GM12878 (cell line): ENCODE data around the gene OSBPL3. TPM values are rescaled to one million over a fixed set of nuclear protein-coding genes. Genes with fewer than 3 reads are reported as not detected.
A peak's percentile ranks its signal among the peaks of the same experiment; 100 is the strongest.

ENCODE experiments used
- ATAC-seq: fragments of 200-7000 bp; cut with Tn5 transposase; 3 replicates; pipeline ENCODE4 v1.9.1; 2020; ENCODE audit warnings: mild to moderate bottlenecking, moderate library complexity
- BruUV-seq: library from RNA; stranded (reverse); fragments of 400-500 nt; replicated peaks from 2 replicates; lab custom pipeline; 2021; lab: Mats Ljungman, UMichigan
- CTCF ChIA-PET: fragments of 300-600 bp; sonication (Branson Sonifier 250); formaldehyde crosslinking; extraction: SDS; loops from one replicate; lab custom pipeline; 2021; ENCODE audit warnings: inconsistent platforms; lab: Yijun Ruan, JAX
- POLR2A ChIA-PET: fragments of 350-600 bp; formaldehyde crosslinking; extraction: SDS; loops from one replicate; lab custom pipeline; 2021; ENCODE audit warnings: inconsistent platforms; lab: Charles Lee
- RAD21 ChIA-PET: fragments of 300-600 bp; sonication (Branson Sonifier 250); formaldehyde crosslinking; loops from one replicate; lab custom pipeline; 2023; ENCODE audit warnings: antibody characterized with exemption; ENCODE audit not compliant: unreplicated experiment; lab: Charles Lee
- SMC1A ChIA-PET: fragments of 300-600 bp; sonication (Branson Sonifier 250); formaldehyde crosslinking; loops from one replicate; lab custom pipeline; 2023; ENCODE audit not compliant: unreplicated experiment, uncharacterized antibody; lab: Charles Lee
- DNase-seq: peaks from one replicate; pipeline ENCODE4 v3.0.0-alpha.2; 2011; ENCODE audit warnings: low read depth, low spot score
- FAIRE-seq: peaks from 3 replicates; lab custom pipeline; 2011; peaks lifted over from hg19 to GRCh38; lab: Jason Lieb, UNC
- H2AFZ ChIP-seq: 2 replicates; pipeline ENCODE4 v1.6.0; 2011; ENCODE audit warnings: low read depth, low read length, control low read depth; ENCODE audit not compliant: control insufficient read depth
- H3K27ac ChIP-seq: 2 replicates; pipeline ENCODE4 v1.5.1; 2011; ENCODE audit warnings: control low read depth; ENCODE audit not compliant: control insufficient read depth, insufficient read depth
- H3K27me3 ChIP-seq, 2 experiments: replicated peaks in 1 of 2; 2 replicates each; pipeline versions ENCODE4 v1.6.0 to v1.6.1; 2011; ENCODE audit warnings: low read length in 1 of 2; ENCODE audit not compliant: control insufficient read depth in 2 of 2, insufficient read depth in 2 of 2
- H3K36me3 ChIP-seq, 2 experiments: 2 replicates each; pipeline ENCODE4 v1.5.1; 2011; ENCODE audit warnings: low read length in 1 of 2; ENCODE audit not compliant: control insufficient read depth in 2 of 2, insufficient read depth in 2 of 2
- H3K4me1 ChIP-seq: 2 replicates; pipeline ENCODE4 v1.6.1; 2011; ENCODE audit warnings: mild to moderate bottlenecking, low read length, moderate library complexity, mixed read lengths; ENCODE audit not compliant: control insufficient read depth, insufficient read depth
- H3K4me2 ChIP-seq: 2 replicates; pipeline ENCODE4 v1.6.0; 2011; ENCODE audit warnings: control low read depth; ENCODE audit not compliant: control insufficient read depth, insufficient read depth
- H3K4me3 ChIP-seq: fragments of 200-600 bp; sonication (generic); 2 replicates; pipeline ENCODE4 v1.5.1; 2016
- H3K79me2 ChIP-seq: 2 replicates; pipeline ENCODE4 v1.6.0; 2011; ENCODE audit warnings: low read length; ENCODE audit not compliant: control insufficient read depth, insufficient read depth
- H3K9ac ChIP-seq: 2 replicates; pipeline ENCODE4 v1.8.0; 2011; ENCODE audit warnings: low read length, control low read depth, mixed read lengths; ENCODE audit not compliant: control insufficient read depth, insufficient read depth
- H3K9me3 ChIP-seq: replicated peaks from 3 replicates; pipeline ENCODE4 v1.5.1; 2011; ENCODE audit warnings: mild to moderate bottlenecking, low read length; ENCODE audit not compliant: control insufficient read depth, insufficient read depth
- H4K20me1 ChIP-seq: 2 replicates; pipeline ENCODE4 v1.6.0; 2011; ENCODE audit not compliant: control insufficient read depth, insufficient read depth
- BHLHE40 ChIP-seq, 2 experiments: fragments of 450-650 bp in 1 of 2; IDR thresholded peaks; 2 replicates each; pipeline ENCODE4 v1.6.1; 2011 to 2017; ENCODE audit warnings: low read depth in 2 of 2, borderline replicate concordance in 1 of 2, improper control_type of control experiment in 1 of 2, low read length in 1 of 2, mild to moderate bottlenecking in 1 of 2
- ESRRA ChIP-seq: IDR thresholded peaks from 2 replicates; pipeline ENCODE4 v1.6.1; 2012; ENCODE audit warnings: mild to moderate bottlenecking, low read length, improper control_type of control experiment
- HDAC2 ChIP-seq: fragments of 200-600 bp; sonication (generic); IDR thresholded peaks from 2 replicates; pipeline ENCODE4 v1.6.1; 2017
- IRF3 ChIP-seq: fragments of 450-650 bp; IDR thresholded peaks from 2 replicates; pipeline ENCODE4 v1.6.1; 2014; ENCODE audit warnings: mild to moderate bottlenecking
- LARP7 ChIP-seq: fragments of 450-650 bp; IDR thresholded peaks from 2 replicates; pipeline ENCODE4 v1.6.1; 2017; ENCODE audit warnings: mild to moderate bottlenecking
- MLLT1 ChIP-seq: fragments of 450-650 bp; IDR thresholded peaks from 2 replicates; pipeline ENCODE4 v1.6.1; 2016; ENCODE audit warnings: mild to moderate bottlenecking
- MXI1 ChIP-seq: fragments of 150-350 bp; IDR thresholded peaks from 2 replicates; pipeline ENCODE4 v1.6.1; 2011; ENCODE audit warnings: low read depth, mild to moderate bottlenecking, inconsistent platforms, low read length, improper control_type of control experiment
- PAX5 ChIP-seq: IDR thresholded peaks from 2 replicates; pipeline ENCODE4 v1.6.1; 2011; ENCODE audit warnings: low read depth, low read length, borderline replicate concordance
- PAX8 ChIP-seq: fragments of 450-650 bp; IDR thresholded peaks from 2 replicates; pipeline ENCODE4 v1.6.1; 2017; ENCODE audit warnings: mild to moderate bottlenecking, moderate library complexity
- TARDBP ChIP-seq: IDR thresholded peaks from 2 replicates; pipeline ENCODE4 v1.6.1; 2016; ENCODE audit warnings: borderline replicate concordance
- TCF7 ChIP-seq: IDR thresholded peaks from 2 replicates; pipeline ENCODE4 v1.6.1; 2014; ENCODE audit warnings: antibody characterized with exemption, borderline replicate concordance
- WRNIP1 ChIP-seq: IDR thresholded peaks from 2 replicates; pipeline ENCODE4 v1.6.1; 2011; ENCODE audit warnings: low read depth, low read length, improper control_type of control experiment, borderline replicate concordance
- YBX1 ChIP-seq: fragments of 450-650 bp; IDR thresholded peaks from 2 replicates; pipeline ENCODE4 v1.6.1; 2016; ENCODE audit warnings: antibody characterized with exemption
- ZNF207 ChIP-seq: fragments of 450-650 bp; IDR thresholded peaks from 2 replicates; pipeline ENCODE4 v1.6.1; 2014; ENCODE audit warnings: antibody characterized with exemption, mild to moderate bottlenecking, borderline replicate concordance
- ZNF622 ChIP-seq: fragments of 450-650 bp; IDR thresholded peaks from 2 replicates; pipeline ENCODE4 v1.6.1; 2017; ENCODE audit warnings: mild to moderate bottlenecking, inconsistent platforms
- WGBS: methylation state at CpG from one replicate; pipeline ENCODE4 v1.1.6; 2016; ENCODE audit warnings: low lambda C conversion rate; ENCODE audit not compliant: insufficient replicate concordance, insufficient coverage; ENCODE audit errors: missing lambda C conversion rate; 5-methylcytosine and 5-hydroxymethylcytosine counted together
- in situ Hi-C: fragments of 300-500 bp; cut with MboI; formaldehyde crosslinking; loops from 9 replicates; pipeline ENCODE4 v1.14.3; 2018; ENCODE audit warnings: mixed read lengths
- intact Hi-C: fragments of 100-400 bp; cut with micrococcal nuclease; formaldehyde crosslinking; loops from one replicate; pipeline ENCODE4 v1.14.2; 2022; ENCODE audit not compliant: unreplicated experiment
- polyA plus RNA-seq, 11 experiments: library from polyadenylated mRNA; depleted of rRNA in 4 of 11; unstranded in 6 of 11; stranded (reverse) in 5 of 11; fragments of >200 nt; fragmentation: Nextera tagmentation in 4 of 11; fragmentation: Illumina TruSeq in 1 of 11; extraction: Ambion mirVana in 4 of 11; extraction: Trizol in 1 of 11; gene quantifications; 1 replicate in 1 of 11; 2 replicates in 10 of 11; pipeline versions ENCODE4 v1.2.1 to v1.2.3, GENCODE V29; 2011 to 2016; ENCODE audit warnings: inconsistent platforms in 2 of 11, missing spikeins in 2 of 11, low read depth in 1 of 11
- total RNA-seq, 4 experiments: library from RNA; depleted of rRNA in 3 of 4; stranded (reverse); fragments of >200 nt in 3 of 4; fragmentation: Illumina TruSeq in 1 of 4; extraction: Trizol in 1 of 4; gene quantifications; 2 replicates each; pipeline versions ENCODE4 v1.2.1 to v1.2.3, GENCODE V29; 2013 to 2021

Gene OSBPL3
- total and polyA plus RNA-seq, 10 of the 15 experiments (the other 5 are each of a cell fraction or from before 2014, with no cell fraction given): 6.1 to 46.6 (median 27.0) TPM

- intact Hi-C loops: no loop called here
- H3K4me3 ChIP-seq: peak overlapping the region; percentile 4; the same call in 1 of the 2 replicates
- BruUV-seq: no TSS peak
- peak overlapping the region; percentile 39; the same call in 1 of the 2 replicates for H3K9ac ChIP-seq
- FAIRE-seq: no peak
- H4K20me1 ChIP-seq: no peaks in the 10 kb centered on the region
- H3K4me1 ChIP-seq: peaks cover 59% of the 10 kb centered on the region
- ChIA-PET SMC1A (interaction anchor here (0.9 to 7.8 kb wide), 10 partner anchors 7 to 86 kb away, joined by 3 to 93 read pairs (median 6); no protein-coding TSS in a partner anchor), RAD21 (interaction anchor here (0.9 to 1.2 kb wide), 3 partner anchors 8 to 58 kb away, joined by 3 to 5 read pairs (median 4); no protein-coding TSS in a partner anchor), POLR2A (interaction anchor here (0.8 to 4.6 kb wide), 6 partner anchors 8 to 86 kb away, joined by 3 to 29 read pairs (median 4); partner anchors contain the start of gene OSBPL3), CTCF (interaction anchor here (0.8 to 4.0 kb wide), 6 partner anchors 20 to 186 kb away, joined by 3 to 19 read pairs (median 4); partner anchors contain the start of gene OSBPL3)
- H3K79me2 ChIP-seq: peaks cover 63% of the 10 kb centered on the region
- DNase-seq: no peak
- H3K9me3 ChIP-seq: no peaks in the 10 kb centered on the region
- H2AFZ ChIP-seq: no peak overlapping the region
- peak overlapping the region; percentile 68 for H3K4me2 ChIP-seq
- no peaks in the 10 kb centered on the region for H3K27me3 ChIP-seq
- ATAC-seq: no peak
- H3K36me3 ChIP-seq: no peaks in the 10 kb centered on the region
- TF ChIP-seq ESRRA: no peak
- TF ChIP-seq PAX5: no peak
- TF ChIP-seq ZNF207: no peak
- no peak for TF ChIP-seq TARDBP
- in situ Hi-C loops: loop anchor here (25.0 kb wide), 1 partner anchor 1054 kb away; no protein-coding TSS in a partner anchor
- peak overlapping the region; percentile 80 for H3K27ac ChIP-seq
- WGBS: 53% methylated on average over 3 of the region's 3 CpGs
Measured at GRCh38 chr7:24908166-24908565, 71.8 kb downstream of the OSBPL3 start.

- FAIRE-seq (no peak), DNase-seq (peak; percentile 44), ATAC-seq (peak; percentile 74)
- in situ Hi-C loops (loop anchor here (25.0 kb wide), 1 partner anchor 1055 kb away; no protein-coding TSS in a partner anchor), intact Hi-C loops (no loop called here)
- H3K27ac ChIP-seq: peak overlapping the region; percentile 80
- CTCF ChIA-PET: interaction anchor here (0.6 to 4.0 kb wide), 7 partner anchors 9 to 163 kb away, joined by 3 to 19 read pairs (median 3); partner anchors contain the start of gene OSBPL3
- peak overlapping the region; percentile 68 for H3K4me2 ChIP-seq
- H3K9me3 ChIP-seq: no peaks in the 10 kb centered on the region
- WGBS: 9% methylated on average over 7 of the region's 7 CpGs
- H3K36me3 ChIP-seq: no peaks in the 10 kb centered on the region
- peaks cover 59% of the 10 kb centered on the region for H3K79me2 ChIP-seq
- POLR2A ChIA-PET: interaction anchor here (0.8 to 0.9 kb wide), 3 partner anchors 10 to 57 kb away, joined by 3 to 4 read pairs (median 3); no protein-coding TSS in a partner anchor
- H3K4me3 ChIP-seq: peak overlapping the region; percentile 4; the same call in 1 of the 2 replicates
- peaks cover 51% of the 10 kb centered on the region for H3K4me1 ChIP-seq
- H2AFZ ChIP-seq: peak overlapping the region; percentile 13
- RAD21 ChIA-PET: interaction anchor here (0.9 to 1.2 kb wide), 2 partner anchors 11 to 59 kb away, joined by 3 to 4 read pairs; no protein-coding TSS in a partner anchor
- SMC1A ChIA-PET: interaction anchor here (0.9 to 5.3 kb wide), 7 partner anchors 29 to 85 kb away, joined by 3 to 66 read pairs (median 4); no protein-coding TSS in a partner anchor
- peak overlapping the region; percentile 39 for H3K9ac ChIP-seq
- no peaks in the 10 kb centered on the region for H4K20me1 ChIP-seq
- no peaks in the 10 kb centered on the region for H3K27me3 ChIP-seq
- BruUV-seq: TSS peak; percentile 34
- TF ChIP-seq TCF7: no peak
- no peak for TF ChIP-seq LARP7
- no peak for TF ChIP-seq WRNIP1
- no peak for TF ChIP-seq IRF3
- TF ChIP-seq MXI1: no peak
- TF ChIP-seq HDAC2: no peak
- TF ChIP-seq MLLT1: 0 out of 2 replicates have a peak, but pooled peaks have one; percentile 19
- no peak for TF ChIP-seq YBX1
- no peak for TF ChIP-seq PAX8
- TF ChIP-seq ZNF622: no peak
- peak; percentile 85 to 88 for TF ChIP-seq BHLHE40 (IDR thresholded peaks at IDR 0.05; ENCODE audit: borderline replicate concordance in 1 of 2, low read depth in 2 of 2, low read length in 1 of 2)
Measured at GRCh38 chr7:24907311-24907886, 72.6 kb downstream of the OSBPL3 start.
